ENCODE measurements around the gene NCKAP5.

Gene NCKAP5

GRCh38 chr2:133416736-133417135 is 151.5 kb downstream of the NCKAP5 start:
- POLR2A ChIA-PET: no interaction called here
- no peak overlapping the region for H3K4me3 ChIP-seq (ENCODE audit: low read depth, low read length)
- no peak for DNase-seq (ENCODE audit: low read depth, low spot score)
- TF ChIP-seq CTCF (IDR thresholded peaks at IDR 0.05; ENCODE audit: insufficient read depth, low read length, missing control alignments): no peak
- CTCF ChIA-PET: no interaction called here

GRCh38 chr2:133416146-133416545 is 152.1 kb downstream of the NCKAP5 start:
- CTCF ChIA-PET: no interaction called here
- no peak for TF ChIP-seq CTCF (IDR thresholded peaks at IDR 0.05; ENCODE audit: insufficient read depth, low read length, missing control alignments)
- POLR2A ChIA-PET: no interaction called here
- DNase-seq (ENCODE audit: low read depth, low spot score): no peak
- H3K4me3 ChIP-seq (ENCODE audit: low read depth, low read length): no peak overlapping the region

- no peak for TF ChIP-seq CTCF (IDR thresholded peaks at IDR 0.05; ENCODE audit: insufficient read depth, low read length, missing control alignments)
- CTCF ChIA-PET: no interaction called here
Measured at GRCh38 chr2:133415210-133415876, 152.9 kb downstream of the NCKAP5 start.

GRCh38 chr2:133414486-133415209 is 153.6 kb downstream of the NCKAP5 start:
- CTCF ChIA-PET: no interaction called here
- TF ChIP-seq CTCF (IDR thresholded peaks at IDR 0.05; ENCODE audit: insufficient read depth, low read length, missing control alignments): no peak
- peak; percentile 34 for DNase-seq (ENCODE audit: low read depth, low spot score)
- H3K4me3 ChIP-seq (ENCODE audit: low read depth, low read length): no peak overlapping the region
- POLR2A ChIA-PET: no interaction called here

More at GRCh38 chr2:133415210-133415876, 152.9 kb downstream of the NCKAP5 start:
- no peak for DNase-seq (ENCODE audit: low read depth, low spot score)
- POLR2A ChIA-PET: no interaction called here
- H3K4me3 ChIP-seq (ENCODE audit: low read depth, low read length): no peak overlapping the region

GRCh38 chr2:133413863-133414262 is 154.4 kb downstream of the NCKAP5 start:
- no peak overlapping the region for H3K4me3 ChIP-seq (ENCODE audit: low read depth, low read length)
- ChIA-PET POLR2A (no interaction called here), CTCF (interaction anchor here (0.7 kb wide), 2 partner anchors 366 to 424 kb away, joined by 3 read pairs; no protein-coding TSS in a partner anchor)
- no peak for TF ChIP-seq CTCF (IDR thresholded peaks at IDR 0.05; ENCODE audit: insufficient read depth, low read length, missing control alignments)
- DNase-seq (ENCODE audit: low read depth, low spot score): no peak

- POLR2A ChIA-PET: no interaction called here
- CTCF ChIA-PET: interaction anchor here (0.9 kb wide), 1 partner anchor 12 kb away, joined by 3 read pairs; no protein-coding TSS in a partner anchor
- H3K4me3 ChIP-seq (ENCODE audit: low read depth, low read length): no peak overlapping the region
- no peak for DNase-seq (ENCODE audit: low read depth, low spot score)
- no peak for TF ChIP-seq CTCF (IDR thresholded peaks at IDR 0.05; ENCODE audit: insufficient read depth, low read length, missing control alignments)
Measured at GRCh38 chr2:133412694-133413093, 155.6 kb downstream of the NCKAP5 start.

All from AG04449 (cell line).